Measurements from ENCODE around the gene UTP25. TPM values are rescaled to one million over a fixed set of nuclear protein-coding genes. Genes with fewer than 3 reads are reported as not detected.
A peak's percentile ranks its signal among the peaks of the same experiment; 100 is the strongest.

UTP25 gene
- total RNA-seq, 1 donor from 2014 or later, result 4.6 TPM

DNA sequence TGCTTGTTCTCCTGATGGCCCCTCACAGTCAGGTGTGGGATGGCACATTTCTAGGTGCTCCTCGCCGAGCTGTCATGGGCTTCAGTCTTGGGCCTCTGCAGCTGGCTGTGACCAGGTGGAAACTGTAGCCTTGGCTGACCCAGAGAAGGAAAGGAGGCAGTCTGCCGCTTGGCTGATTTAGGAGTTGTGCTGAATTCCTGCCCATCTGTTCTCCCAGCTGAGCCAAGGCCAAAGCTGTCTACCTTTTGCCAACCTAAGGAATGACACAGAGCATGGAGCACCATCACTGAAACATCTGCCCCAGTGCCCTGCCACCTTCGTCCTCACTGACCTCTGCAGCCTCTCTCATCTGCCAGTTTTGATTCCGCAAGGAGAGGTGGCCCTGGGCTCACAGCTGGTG lies 27.9 kb downstream of the UTP25 start:
- TF ChIP-seq, protein P1, sequence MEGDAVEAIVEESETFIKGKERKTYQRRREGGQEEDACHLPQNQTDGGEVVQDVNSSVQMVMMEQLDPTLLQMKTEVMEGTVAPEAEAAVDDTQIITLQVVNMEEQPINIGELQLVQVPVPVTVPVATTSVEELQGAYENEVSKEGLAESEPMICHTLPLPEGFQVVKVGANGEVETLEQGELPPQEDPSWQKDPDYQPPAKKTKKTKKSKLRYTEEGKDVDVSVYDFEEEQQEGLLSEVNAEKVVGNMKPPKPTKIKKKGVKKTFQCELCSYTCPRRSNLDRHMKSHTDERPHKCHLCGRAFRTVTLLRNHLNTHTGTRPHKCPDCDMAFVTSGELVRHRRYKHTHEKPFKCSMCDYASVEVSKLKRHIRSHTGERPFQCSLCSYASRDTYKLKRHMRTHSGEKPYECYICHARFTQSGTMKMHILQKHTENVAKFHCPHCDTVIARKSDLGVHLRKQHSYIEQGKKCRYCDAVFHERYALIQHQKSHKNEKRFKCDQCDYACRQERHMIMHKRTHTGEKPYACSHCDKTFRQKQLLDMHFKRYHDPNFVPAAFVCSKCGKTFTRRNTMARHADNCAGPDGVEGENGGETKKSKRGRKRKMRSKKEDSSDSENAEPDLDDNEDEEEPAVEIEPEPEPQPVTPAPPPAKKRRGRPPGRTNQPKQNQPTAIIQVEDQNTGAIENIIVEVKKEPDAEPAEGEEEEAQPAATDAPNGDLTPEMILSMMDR (IDR thresholded peaks at IDR 0.05; ENCODE audit: partially characterized antibody, unreplicated experiment), result no peak
- Mint-ChIP-seq H3K27me3 (ENCODE audit: unreplicated experiment) (no peaks in the 10 kb centered on the region), H3K27ac (ENCODE audit: unreplicated experiment) (no peak overlapping the region), H3K36me3 (ENCODE audit: unreplicated experiment) (no peaks in the 10 kb centered on the region), H3K9me3 (ENCODE audit: unreplicated experiment) (peaks cover 1% of the 10 kb centered on the region), H3K4me1 (ENCODE audit: low read depth, unreplicated experiment) (peaks cover 12% of the 10 kb centered on the region), H3K4me3 (ENCODE audit: unreplicated experiment) (no peak overlapping the region)
- DNase-seq, result no peak

DNA sequence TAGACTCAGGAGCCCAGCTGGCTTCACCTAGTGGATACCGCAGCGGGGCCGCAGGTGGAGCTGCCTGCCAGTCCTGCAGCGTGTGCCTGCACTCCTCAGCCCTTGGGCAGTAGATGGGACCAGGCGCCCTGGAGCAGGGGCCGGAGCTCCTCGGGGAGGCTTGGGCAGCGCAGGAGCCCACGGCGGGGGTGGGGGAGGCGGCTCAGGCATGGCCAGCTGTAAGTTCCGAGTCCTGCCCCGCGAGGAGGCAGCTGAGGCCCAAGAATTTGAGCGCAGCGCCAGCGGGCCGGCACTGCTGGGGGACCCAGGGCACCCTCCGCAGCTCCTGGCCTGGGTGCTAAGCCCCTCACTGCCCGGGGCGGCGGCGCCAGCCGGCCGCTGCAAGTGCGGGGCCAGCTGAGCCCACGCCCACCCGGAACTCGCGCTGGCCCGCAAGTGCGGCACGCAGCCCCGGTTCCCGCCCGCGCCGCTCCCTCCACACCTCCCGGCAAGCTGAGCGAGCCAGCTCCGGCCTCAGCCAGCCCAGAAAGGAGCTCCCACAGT lies 30.9 kb downstream of the UTP25 start:
- H3K27me3 Mint-ChIP-seq (ENCODE audit: unreplicated experiment), result peaks cover 5% of the 10 kb centered on the region
- DNase-seq, result no peak
- H3K27ac Mint-ChIP-seq (ENCODE audit: unreplicated experiment), result no peak overlapping the region
- TF ChIP-seq, protein P1 (IDR thresholded peaks at IDR 0.05; ENCODE audit: partially characterized antibody, unreplicated experiment), result no peak
- no peaks in the 10 kb centered on the region for H3K36me3 Mint-ChIP-seq (ENCODE audit: unreplicated experiment)
- H3K9me3 Mint-ChIP-seq (ENCODE audit: unreplicated experiment), result peaks cover 8% of the 10 kb centered on the region
- no peak overlapping the region for H3K4me3 Mint-ChIP-seq (ENCODE audit: unreplicated experiment)
- H3K4me1 Mint-ChIP-seq (ENCODE audit: low read depth, unreplicated experiment), result peaks cover 26% of the 10 kb centered on the region

DNA sequence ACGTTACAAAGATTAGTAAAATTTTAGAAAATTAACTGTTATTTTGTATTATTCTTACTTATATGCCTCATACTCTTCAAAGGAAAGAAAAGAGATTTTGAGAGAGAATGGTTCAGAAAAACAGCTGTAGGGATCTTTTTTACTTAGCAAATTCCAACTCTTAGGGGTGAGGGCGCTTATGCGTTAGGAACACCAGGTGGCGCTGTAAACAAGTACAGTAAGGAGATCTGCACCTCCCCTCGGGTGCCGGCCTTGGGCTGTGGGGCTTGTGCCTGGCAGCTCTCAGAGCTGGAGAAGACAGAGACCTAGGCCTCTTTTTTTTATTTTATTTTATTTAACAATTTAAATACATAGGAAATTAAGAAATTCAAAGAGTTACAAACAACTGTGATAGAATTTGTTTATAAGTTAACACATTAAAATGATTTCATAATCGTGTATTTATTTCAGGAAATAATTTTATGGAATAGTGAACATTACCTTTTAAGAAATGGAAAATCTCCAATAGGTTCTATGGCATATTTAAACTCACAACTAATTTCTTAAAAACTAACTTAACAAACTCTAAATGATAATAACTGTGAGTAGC lies 32.6 kb downstream of the UTP25 start:
- peak; percentile 89 for DNase-seq
- Mint-ChIP-seq H3K27ac (ENCODE audit: unreplicated experiment) (no peak overlapping the region), H3K4me3 (ENCODE audit: unreplicated experiment) (no peak overlapping the region), H3K27me3 (ENCODE audit: unreplicated experiment) (peaks cover 5% of the 10 kb centered on the region), H3K9me3 (ENCODE audit: unreplicated experiment) (peaks cover 6% of the 10 kb centered on the region), H3K36me3 (ENCODE audit: unreplicated experiment) (no peaks in the 10 kb centered on the region), H3K4me1 (ENCODE audit: low read depth, unreplicated experiment) (peaks cover 21% of the 10 kb centered on the region)
- TF ChIP-seq, protein P1 (IDR thresholded peaks at IDR 0.05; ENCODE audit: partially characterized antibody, unreplicated experiment), result peak; percentile 92

DNA sequence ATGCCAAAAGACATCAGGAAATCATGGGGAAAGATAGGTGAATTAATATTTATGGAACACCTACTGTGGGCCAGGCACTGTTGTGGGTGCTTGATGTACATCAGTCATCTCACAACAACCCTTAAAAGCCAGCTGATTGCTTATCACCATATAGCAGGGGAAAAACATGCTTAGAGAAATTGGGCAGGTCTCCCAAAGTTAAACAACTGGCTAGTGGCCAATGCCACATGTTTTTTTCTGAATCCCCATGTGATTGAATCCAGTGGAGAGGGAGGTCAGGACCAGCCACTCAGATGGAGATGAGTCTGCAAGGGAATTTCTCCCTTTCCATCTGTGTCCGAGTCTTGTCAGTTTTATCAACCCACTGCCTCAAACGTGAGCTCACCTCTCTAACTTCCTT lies 33.5 kb downstream of the UTP25 start:
- Mint-ChIP-seq H3K27me3 (ENCODE audit: unreplicated experiment) (peaks cover 6% of the 10 kb centered on the region), H3K27ac (ENCODE audit: unreplicated experiment) (no peak overlapping the region), H3K4me3 (ENCODE audit: unreplicated experiment) (no peak overlapping the region), H3K9me3 (ENCODE audit: unreplicated experiment) (peaks cover 6% of the 10 kb centered on the region), H3K4me1 (ENCODE audit: low read depth, unreplicated experiment) (peaks cover 21% of the 10 kb centered on the region), H3K36me3 (ENCODE audit: unreplicated experiment) (no peaks in the 10 kb centered on the region)
- TF ChIP-seq, protein P1 (IDR thresholded peaks at IDR 0.05; ENCODE audit: partially characterized antibody, unreplicated experiment), result no peak
- no peak for DNase-seq
